Stimulated activated CD4-positive, alpha-beta T cell treated with anti-CD3 and anti-CD28 coated beads, Interleukin-12 subunit alpha, Interleukin-12 subunit beta, amount 100 ng/mL, for 24 hours (primary cell): Measurements from ENCODE around the gene C1QL2.

Experiments used
- DNase-seq, 2 experiments: peaks; one replicate each; pipeline ENCODE4 v3.0.0-alpha.2; 2020; ENCODE audit warnings: low read depth in 2 of 2

The C1QL2 gene

DNA sequence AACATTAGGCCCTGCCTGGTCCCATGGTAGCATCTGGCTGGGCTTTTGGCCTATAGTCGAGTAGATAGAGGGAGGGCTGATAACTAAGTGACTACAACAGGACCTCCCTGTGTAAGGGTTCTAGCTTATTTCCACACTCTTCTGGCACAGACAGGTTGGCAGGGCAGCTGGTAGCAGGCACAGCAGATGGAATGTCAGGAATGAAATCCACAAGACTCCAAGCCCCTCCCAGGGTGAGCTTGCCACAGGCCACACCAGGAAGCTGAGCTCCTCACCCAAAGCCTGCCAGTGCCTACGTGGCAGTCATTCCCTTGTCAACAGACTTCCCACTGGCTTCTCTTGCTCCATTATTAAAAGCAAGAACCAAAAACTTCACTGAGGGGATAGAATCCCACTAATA is 20.7 kb upstream of the C1QL2 start:
- no peak for DNase-seq

DNA sequence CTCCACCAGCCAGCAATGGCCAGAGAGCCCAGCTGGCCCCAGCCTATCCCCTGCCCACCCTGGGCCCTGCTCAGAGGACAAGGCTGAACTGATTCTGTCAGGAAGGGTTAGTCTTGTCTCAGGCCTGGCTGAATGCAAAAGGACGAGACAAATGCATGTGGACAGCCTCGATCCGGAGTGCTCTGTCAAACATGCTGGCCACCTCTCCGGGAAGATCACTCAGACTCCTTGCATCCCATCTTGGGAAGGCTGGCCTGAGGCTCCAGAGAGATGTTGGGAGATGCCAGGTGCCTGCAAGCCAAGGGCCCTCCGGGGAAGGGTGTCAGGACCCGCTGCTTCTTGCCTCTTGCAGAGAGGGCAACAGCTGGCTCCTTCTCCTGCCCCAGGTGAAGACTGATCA is 20.2 kb upstream of the C1QL2 start:
- no peak for DNase-seq

DNA sequence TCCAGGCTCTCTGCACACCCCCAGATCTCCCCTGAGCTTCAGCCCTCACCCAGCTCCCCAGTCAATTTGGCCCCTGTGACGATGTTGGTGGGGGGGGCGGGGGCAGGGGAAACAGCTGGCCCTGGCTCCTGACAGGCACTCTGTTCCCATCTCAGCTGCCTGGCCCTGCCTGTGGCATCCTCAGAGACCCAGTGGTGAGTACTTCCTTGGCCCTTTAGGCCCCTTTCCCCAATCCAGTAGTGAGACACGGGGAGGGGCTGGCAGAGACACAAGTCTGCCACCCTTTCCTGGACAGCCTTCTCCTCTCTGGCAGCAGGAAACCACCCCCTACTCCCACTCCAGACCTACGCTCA is 19.3 kb upstream of the C1QL2 start:
- no peak for DNase-seq

DNA sequence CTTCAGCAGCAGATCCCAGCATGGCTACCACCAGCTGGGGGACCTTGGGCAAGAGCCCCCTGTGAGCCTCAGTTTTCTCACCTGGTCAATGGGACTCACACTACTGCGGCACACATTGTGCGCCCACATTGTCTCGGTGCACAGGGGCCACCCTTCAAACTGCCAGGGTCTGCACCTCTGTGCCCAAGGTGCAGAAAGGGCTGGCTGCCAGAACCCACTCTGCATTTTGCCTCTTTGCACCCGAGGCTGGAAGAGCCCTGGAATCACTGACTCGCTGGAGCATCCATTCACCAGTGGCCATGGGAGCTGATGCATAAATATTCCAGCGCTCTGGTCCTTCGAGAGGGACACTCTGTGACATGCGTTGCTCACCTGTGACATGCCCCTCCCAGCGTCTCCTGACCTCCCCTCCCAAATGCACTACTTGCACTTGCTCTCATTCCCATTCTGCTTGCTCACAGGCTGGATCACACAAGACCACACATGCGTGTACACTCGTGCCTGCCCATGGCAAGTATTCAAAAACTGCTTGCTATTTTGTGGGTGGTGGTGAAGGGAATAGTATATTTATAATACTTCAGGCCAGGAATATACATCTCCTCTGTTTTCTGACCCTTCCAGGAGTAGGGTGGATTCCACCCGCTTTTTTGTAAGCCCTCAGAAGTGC is 18.8 kb upstream of the C1QL2 start:
- DNase-seq, result no peak

DNA sequence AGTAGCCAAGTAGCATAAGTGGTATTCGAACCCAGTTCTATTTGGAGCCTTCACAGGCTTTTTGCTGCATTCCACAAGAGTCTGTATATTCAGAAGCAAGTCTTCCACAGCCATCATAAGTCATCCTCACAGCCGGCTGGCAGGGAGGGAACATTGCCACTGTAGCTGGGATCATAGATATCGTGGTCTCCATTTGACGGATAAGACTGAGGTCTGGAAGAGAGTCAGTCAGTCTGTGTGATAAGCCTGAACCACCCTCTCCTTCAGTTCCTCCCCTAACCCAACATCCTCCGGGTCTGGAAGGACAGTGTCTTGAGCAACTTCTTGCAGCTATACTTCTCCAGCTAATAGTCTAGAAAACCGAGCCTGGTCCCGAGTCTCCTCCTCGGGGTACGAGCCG is 17.0 kb upstream of the C1QL2 start:
- no peak for DNase-seq

DNA sequence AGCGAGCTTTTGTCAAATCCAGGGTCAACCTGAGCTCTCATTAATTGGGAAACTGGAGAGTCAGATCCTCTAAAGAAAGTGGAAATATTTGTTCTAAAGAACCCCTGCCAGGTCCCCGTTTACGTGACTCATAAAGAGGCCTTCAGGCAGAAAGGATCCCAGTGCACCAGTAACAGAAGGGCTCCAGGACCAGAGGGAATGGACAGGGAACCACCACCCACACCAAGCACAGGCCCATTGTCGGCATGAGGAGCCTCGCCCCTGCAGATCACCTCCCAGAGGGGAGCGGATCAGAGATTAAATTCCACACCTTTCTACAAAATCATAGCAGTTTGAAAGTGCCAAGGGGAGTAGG is 16.4 kb upstream of the C1QL2 start:
- DNase-seq, result no peak

DNA sequence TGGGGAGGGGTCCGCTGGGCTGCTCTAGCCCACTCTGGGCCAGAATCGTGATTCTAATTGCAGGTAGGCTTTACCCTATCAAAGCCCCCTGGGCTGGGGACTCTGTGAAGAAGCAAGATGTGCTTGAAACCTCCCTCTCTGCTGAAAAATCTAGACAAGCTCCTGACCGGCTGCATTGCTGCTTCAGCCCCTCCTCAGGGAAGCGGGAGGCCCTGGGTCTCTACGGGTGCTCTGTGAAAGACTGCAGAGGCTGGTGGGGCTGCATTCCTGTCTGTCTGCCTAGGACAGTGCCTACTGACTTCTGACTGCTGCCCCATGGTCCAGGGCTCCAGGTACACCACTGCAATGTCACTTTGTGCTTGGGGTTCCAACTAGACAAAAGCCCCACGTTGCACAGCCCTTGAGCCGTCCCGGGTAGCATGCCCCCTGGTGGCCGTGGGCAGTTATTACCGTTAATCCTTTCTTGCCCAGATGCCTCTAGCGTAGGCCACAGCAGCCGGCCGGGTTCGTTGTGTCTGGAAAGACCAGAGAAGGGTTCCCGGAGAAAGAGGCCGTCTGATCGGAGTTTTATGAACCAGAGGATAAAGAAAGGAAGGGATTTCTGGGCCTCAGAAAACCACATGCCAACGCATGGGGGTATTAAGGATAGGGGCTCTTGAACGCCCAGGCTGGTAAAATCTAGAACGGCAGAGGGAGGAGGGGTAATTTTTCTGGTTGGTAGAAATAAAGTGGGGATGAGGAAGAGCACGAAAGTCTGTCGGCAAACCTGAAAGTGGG is 15.9 kb upstream of the C1QL2 start:
- DNase-seq, result peak; percentile 28 to 51

DNA sequence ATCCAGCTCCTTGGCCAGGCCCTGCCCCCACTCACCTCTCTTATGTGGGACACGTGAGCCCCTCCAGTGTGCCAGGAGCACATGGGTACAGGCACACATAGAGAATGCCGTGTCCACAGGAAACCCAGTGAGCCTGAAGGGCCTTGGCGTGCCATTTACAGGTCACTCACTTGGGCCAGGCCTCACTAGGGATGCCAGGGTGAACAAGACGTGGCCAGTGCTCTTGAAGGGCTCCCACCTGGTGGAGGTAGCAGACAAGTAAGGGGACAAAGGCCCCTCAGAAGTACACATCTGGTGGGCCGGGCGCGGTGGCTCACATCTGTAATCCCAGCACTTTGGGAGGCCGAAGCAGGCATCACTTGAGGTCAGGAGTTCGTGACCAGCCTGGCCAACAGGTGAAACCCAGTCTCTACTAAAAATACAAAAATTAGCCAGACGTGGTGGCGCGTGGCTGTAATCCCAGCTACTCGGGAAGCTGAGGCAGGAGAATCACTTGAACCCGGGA is 15.1 kb upstream of the C1QL2 start:
- DNase-seq, result no peak

DNA sequence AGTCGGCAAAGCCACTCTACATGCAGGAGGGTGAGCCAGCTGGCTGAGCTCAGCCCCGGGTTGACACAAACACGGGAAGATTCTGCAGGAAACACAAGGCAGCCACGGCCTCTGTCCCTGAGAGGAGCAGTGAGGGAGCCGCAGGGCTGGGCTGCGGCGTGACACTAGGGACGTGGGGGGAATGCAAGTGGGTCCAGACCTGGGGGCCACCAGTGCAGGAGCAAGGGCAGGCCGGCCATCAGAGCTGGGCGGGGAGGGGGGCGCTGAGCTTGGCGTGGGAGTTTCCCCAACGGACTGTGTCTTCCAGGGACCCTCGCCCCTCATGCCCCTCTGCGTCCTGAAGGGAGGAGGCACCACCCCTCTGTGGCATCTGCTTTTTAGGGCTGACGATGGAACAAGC is 12.0 kb upstream of the C1QL2 start:
- no peak for DNase-seq

DNA sequence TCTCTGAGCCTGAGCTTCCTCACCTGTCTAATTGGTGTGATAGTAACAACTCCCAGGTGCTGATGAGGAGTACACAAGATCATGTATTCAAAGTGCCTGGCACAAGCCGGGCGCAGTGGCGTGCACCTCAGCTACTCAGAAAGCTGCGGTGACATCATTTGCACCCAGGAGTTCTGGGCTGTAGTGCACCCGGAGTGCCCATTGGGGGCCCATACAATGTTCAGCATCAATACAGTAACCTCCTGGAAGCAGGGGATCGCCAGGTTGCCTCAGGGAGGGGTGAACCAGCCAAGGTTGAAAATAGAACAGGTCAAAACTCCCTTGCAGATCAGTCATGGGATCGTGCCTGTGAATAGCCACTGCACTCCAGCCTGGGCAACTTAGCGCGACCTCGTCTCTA is 11.2 kb upstream of the C1QL2 start:
- DNase-seq, result no peak

DNA sequence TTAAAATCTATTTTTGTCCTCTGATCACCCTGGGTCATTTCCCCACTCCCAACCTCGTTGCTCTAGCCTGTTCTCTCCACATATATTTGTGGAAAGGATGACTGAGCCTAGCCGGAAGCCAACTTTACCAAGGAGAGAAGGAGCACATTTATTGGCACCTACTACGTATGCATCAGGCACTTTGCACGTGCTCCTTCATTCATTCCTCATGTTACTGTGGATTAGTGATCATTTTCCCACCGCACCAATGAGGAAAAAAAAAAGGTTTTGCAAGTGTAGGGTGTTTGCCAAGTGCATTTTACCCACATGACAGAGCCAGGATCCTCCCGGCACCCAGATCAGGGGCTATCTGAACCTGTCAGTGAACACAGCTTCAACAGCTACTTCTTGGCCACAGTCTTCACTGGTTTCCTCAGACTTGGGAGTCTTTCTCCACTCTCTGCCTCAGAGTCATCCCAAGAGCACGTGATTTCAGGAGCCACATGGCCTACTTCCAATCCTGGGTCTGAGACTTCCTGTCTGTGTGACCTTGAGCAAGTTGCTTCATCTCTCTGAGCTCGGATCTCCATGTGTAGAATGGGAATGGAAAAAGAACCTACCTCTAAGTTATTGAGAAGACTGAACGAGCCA is 1.9 kb upstream of the C1QL2 start:
- DNase-seq, result no peak

DNA sequence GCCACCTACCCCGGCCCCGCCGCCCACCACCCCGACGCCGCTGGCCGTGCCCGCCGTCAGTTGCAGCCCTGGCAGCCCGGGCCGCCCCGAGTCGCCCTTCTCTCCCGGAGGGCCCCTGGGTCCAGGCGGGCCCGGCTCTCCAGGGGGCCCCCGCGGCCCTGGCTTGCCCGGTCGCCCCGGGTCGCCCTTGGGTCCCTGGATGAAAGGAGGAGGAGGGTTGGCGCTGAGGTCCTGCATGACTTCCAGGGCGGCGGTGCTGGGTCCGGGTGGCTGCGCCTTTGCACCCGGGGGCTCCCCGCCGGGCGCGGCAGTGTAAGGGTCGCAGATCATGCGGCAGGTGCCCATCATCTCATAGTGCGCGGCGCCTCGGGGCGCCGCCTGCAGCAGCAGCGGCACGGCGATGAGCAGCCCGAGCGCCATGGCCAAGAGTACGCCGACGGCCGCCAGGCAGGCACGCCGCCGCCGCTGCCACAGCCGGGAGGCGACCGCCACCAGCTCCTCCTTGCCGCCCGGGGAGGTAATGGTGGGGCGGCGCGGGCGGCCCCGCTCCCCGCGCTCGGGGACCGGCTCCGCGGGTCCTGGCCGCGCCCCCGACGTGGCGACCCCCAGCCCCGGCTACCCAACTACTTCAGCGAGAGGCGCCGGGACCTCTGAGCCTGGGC is 570 bp downstream of the C1QL2 start:
- DNase-seq, result no peak

DNA sequence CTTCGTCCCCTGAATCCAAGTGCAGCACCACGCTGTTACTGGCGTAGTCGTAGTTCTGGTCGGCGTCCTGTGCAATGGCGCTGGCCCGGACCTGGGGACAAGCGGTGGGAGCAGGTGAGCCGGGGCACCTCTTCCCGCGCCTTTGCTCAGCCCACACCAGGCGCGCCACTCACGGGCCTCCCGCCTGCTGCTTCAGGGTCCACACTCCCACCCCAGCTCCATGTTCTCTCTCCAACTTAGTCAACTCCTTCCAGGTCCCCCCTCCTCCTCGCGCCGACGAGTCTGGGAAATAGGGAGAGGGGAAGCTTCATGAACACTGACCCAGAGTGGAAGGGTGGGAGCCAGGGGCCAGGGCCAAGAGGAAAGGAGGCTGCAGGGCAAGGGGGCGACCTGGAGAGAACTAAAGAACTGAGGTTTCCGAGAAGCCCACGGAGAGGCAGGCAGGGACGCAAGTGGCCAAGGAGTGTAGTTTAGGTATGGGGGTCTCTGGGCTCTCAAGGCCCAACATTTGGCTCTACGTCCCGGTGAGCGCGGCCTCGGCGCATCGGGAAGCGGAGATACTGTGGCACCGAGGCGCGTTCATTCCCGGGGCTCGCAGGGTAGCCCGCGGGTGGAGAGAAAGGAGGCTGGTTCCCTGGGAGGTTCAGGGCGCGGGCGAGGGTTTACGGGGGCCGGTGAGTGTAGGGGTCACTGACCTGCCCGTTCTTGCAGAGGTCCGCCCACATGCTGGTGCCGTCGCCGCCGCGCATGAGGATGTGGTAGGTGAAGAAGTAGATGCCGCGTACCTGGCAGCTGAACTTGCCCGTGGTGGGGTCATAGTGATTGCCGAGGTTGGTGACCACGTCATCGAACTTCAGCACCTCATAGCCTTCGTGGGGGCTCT is 1.4 kb downstream of the C1QL2 start:
- no peak for DNase-seq

DNA sequence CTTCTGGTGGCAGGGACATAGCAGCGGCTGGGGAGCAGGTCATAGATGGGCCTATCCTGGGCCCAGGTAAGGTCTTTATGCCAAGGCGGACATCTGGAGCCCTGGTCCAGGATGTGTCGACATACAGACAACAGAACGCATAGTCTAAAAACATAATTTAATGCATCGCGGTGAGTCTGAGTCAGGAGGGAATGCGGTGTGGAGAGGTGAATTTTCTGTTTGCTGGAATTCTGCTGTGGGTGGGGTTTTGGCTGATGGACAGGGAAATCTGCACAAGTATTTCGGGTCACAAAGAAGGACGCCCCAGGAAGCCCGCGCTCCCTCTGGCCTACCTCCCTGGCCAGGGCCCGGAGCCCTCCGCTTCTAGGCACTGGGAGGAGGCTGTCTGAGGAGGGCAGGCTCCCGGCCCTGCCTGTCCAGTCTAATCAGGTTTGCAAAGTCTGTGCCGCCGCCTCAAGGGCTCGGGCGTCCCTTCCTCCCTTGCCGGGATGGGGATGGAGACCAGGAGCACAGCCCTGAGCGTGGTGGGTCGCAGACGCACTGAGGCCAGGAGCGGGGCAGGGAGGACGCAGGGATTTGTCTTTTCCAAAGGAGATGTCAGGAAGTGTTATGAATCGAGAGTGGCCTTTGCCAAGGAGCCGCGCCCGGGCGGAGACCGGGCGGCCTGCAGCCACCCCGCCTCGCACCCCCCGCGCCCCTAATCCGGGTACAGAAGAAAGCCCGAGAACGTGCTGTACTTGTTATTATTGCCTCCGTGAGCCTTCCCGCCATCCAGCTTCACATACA is 2.3 kb downstream of the C1QL2 start:
- no peak for DNase-seq

DNA sequence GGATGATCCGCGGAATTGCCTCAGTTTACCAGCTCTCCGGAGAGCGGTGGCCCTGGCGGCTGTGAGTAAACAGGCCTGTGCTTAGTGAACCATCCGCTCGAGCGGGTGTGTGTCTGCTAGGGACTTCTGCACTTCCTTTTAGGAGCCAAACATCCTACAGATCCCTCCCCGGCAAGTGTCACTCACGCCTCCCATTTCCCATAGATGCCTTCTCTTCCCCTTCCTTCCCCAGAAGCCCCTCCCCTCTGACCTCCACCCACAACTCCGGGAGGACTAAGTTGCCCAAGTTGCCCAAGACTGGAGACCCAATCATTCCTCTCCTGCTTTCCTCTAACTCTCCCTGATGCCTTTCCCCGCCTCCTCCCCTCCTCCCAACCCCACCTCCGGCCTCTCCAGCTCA is 2.9 kb downstream of the C1QL2 start:
- no peak for DNase-seq

DNA sequence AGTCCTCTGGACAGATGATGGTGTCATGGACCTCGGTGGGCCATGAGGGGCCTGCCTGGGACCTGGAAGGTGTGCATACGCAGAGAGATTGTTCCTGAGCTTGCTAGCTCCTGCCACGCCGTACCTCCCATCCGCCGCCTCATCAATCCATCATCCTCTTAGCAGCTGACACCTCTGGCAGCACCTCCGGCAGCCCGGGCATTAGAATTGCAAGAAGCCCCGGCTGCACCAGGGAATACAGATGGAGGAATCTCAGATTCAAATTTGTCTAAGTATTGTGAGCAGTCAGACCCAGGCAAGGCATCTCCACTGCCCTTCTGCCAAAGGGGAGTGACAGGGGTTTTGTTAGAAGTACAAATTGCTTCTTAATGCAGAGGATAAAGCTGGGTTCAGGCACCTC is 4.5 kb downstream of the C1QL2 start:
- no peak for DNase-seq

DNA sequence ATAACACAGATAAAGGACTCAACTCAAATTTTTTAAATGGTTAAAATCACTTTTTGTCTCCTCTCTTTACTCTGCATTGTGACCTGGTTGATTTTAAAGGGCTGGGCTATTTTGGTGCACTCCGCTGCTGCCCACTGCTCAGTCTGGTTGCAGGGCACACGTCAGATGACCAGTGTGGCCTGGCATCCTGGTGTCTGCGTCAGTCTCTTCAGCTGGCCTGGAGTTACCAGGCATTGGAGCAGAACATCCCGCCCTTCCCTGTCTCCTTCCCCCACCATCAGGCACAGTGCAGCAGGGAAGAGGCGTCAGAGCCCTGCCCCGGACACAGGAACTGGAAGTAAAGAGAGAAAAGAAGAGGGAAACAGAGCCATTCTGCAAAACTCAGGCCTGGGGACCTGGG is 8.9 kb downstream of the C1QL2 start:
- no peak for DNase-seq

DNA sequence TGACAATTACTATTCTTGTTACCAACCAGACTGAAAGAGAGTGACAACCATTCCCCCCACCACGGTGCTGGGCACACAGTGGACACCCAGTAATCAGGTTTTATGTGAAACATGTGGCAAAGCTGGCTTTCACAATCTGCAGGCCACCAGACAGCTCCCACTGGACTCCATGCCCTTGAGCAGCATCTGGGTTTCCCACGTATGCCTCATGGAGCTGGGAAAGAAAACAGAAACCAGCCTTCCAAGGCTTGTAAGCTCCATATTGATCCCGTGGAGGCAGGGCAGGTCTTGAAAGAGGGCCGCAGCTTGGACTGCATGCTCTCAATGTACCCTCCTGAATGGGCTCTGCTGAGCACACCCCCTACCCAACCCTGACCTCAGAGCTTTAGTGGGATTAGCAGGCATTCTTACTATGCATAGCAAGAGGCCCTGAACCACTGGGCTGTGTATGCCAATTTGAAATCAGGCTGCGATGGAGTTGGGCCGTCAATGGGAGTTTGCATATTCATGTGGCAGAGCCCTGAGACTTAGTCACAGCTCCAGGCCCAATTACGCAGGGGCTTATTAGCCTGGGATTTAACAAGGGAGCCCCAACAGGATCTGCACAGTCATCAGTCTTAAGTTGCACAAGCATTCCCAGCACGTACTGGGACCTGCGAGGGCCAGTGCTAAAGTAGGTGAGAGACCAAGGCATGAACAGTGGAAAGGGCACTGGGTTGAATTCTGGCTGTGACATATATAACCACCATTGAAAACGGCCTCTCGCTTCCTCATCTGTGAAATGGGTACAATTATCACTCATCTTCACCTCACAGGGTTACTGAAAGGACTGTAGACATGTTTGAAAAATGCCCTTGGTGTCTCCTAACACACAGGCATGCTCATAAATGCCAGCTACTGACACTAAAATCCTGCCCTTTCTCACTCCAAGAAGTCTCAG is 10.5 kb downstream of the C1QL2 start:
- DNase-seq, result no peak

DNA sequence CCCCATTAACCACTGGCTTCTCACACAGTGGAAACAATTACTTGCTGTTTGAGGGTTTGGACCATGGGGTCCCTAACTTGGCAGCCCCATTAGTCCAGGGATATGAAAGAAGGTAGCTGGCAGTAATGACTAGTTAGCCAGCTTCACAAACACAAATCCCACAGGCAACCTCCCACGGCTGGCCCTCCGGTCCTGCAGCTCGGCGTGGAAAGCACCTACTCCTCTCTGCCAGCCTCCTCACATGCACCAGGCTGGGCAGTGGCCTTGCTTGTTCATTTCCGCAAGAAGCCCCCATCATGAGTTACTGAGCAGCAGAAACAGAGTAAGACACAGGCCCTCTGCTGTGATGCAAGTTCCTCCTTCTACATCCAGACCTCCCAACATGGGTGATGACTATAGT is 13.7 kb downstream of the C1QL2 start:
- no peak for DNase-seq

DNA sequence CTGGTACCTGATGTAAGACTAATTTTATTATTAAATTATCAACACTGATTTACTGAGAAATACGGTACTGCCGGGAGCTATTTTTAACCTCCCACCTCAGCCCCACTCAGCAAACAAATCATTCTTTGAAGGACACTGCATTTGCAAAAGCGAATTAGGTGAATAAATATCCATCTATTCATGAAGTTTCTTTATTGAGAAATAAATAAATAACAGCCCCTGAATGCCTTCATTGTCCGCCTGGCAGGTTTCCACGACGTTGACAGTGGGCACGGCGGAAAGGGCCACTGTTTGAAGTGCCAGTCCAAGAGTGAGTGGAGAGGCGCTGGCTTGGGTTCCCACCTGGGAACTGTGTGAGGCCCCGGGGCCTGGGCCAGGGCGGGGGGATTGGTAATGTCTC is 15.7 kb downstream of the C1QL2 start:
- no peak for DNase-seq
